BLaER1 (cell line): Measurements from ENCODE around the gene RBFOX2.
"Not testable (repeated sequence)": the region's sequence is repeated elsewhere in the genome, so short reads cannot be mapped to it uniquely, and the experiment has no call there.

ENCODE experiments used
- H3K27ac ChIP-seq: shearing (Covaris generic); formaldehyde crosslinking; 2 replicates; pipeline ENCODE4 v1.8.1; 2022
- H3K27me3 ChIP-seq: shearing (Covaris generic); formaldehyde crosslinking; 2 replicates; pipeline ENCODE4 v1.8.1; 2022
- H3K36me3 ChIP-seq: shearing (Covaris generic); formaldehyde crosslinking; 2 replicates; pipeline ENCODE4 v1.8.1; 2022
- H3K4me1 ChIP-seq: shearing (Covaris generic); formaldehyde crosslinking; 2 replicates; pipeline ENCODE4 v1.8.1; 2022
- H3K4me2 ChIP-seq: shearing (Covaris generic); formaldehyde crosslinking; 2 replicates; pipeline ENCODE4 v1.8.1; 2022
- H3K4me3 ChIP-seq: shearing (Covaris generic); formaldehyde crosslinking; 2 replicates; pipeline ENCODE4 v1.8.1; 2022
- H3K9ac ChIP-seq: shearing (Covaris generic); formaldehyde crosslinking; 2 replicates; pipeline ENCODE4 v1.8.1; 2022
- H3K9me3 ChIP-seq: shearing (Covaris generic); formaldehyde crosslinking; 2 replicates; pipeline ENCODE4 v1.8.1; 2022
- H4K20me1 ChIP-seq: shearing (Covaris generic); formaldehyde crosslinking; 2 replicates; pipeline ENCODE4 v1.8.1; 2022
- Cebpa-rat ChIP-seq: shearing (Covaris generic); IDR thresholded peaks from 2 replicates; pipeline ENCODE4 v1.8.1; 2022

Gene RBFOX2

DNA sequence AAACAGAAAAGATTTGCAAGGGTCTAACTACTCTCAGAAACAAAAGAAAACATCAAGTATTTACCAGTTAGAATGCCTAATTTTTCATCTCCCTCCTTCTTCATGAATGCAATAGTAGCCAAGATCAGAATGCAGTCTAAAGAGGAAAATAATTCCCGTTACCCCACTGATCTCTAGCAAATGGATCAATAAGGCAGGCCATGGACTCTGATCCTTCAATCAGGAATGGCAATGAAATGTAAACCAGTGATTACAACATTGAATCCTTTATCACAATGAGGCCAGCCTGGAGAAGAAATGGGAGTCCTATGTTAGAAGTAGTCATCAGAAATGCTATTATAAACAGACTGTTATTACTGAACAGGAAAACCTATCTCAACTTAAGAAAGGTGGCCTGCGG, 204.4 kb downstream of the RBFOX2 start:
- Histone ChIP-seq H3K4me3 (no peak overlapping the region), H4K20me1 (no peaks in the 10 kb centered on the region), H3K4me2 (no peak overlapping the region), H3K9ac (no peak overlapping the region), H3K27ac (no peak overlapping the region), H3K27me3 (no peaks in the 10 kb centered on the region), H3K36me3 (no peaks in the 10 kb centered on the region), H3K4me1 (no peaks in the 10 kb centered on the region), H3K9me3 (no peaks in the 10 kb centered on the region)
- no peak for TF ChIP-seq Cebpa-rat

DNA sequence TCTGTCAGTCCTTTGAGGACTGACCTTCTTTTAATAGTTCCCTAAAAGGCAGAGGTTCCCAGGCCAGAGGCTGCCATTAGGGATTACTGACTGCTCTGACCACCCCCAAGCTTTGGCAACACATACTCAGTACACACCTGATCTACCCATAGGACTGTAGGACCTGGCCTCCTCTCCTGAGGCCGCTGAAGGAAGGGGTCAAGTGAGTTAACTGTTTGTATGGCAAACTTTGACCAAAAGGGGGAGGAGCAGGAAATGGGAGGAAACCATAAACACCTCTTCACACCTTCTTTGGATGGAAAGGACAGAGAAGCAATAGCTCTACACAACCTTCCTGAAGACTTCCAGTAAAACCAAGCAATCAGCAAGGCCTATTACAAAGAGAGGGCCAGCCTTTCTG, 207.0 kb downstream of the RBFOX2 start:
- no peaks in the 10 kb centered on the region for H4K20me1 ChIP-seq
- TF ChIP-seq Cebpa-rat, result no peak
- no peak overlapping the region for H3K4me2 ChIP-seq
- H3K27ac ChIP-seq, result no peak overlapping the region
- H3K36me3 ChIP-seq, result no peaks in the 10 kb centered on the region
- H3K27me3 ChIP-seq, result no peaks in the 10 kb centered on the region
- H3K4me1 ChIP-seq, result no peaks in the 10 kb centered on the region
- no peak overlapping the region for H3K9ac ChIP-seq
- no peaks in the 10 kb centered on the region for H3K9me3 ChIP-seq
- no peak overlapping the region for H3K4me3 ChIP-seq

DNA sequence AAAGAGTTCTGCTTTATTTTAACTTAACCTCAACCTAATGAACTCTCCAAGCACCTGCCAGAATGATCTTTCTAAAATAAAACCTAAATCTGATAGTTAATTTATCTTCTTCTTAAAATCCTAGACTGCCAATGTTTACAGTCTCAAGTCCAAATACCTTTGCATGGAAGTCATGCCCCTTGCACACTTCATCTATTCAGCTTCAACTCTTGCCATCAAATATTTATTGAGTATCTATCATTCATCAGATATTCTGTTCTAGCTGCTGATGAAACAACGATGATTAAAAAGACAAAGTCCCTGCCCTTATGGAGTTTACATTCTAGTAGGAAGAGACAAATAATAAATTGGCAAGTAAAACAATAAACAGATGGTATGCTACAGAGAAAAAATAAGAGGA, 209.2 kb downstream of the RBFOX2 start:
- no peak overlapping the region for H3K27ac ChIP-seq
- TF ChIP-seq Cebpa-rat, result no peak
- no peaks in the 10 kb centered on the region for H4K20me1 ChIP-seq
- no peaks in the 10 kb centered on the region for H3K4me1 ChIP-seq
- no peaks in the 10 kb centered on the region for H3K36me3 ChIP-seq
- no peak overlapping the region for H3K4me3 ChIP-seq
- no peak overlapping the region for H3K4me2 ChIP-seq
- no peaks in the 10 kb centered on the region for H3K9me3 ChIP-seq
- no peak overlapping the region for H3K9ac ChIP-seq
- H3K27me3 ChIP-seq, result no peaks in the 10 kb centered on the region

DNA sequence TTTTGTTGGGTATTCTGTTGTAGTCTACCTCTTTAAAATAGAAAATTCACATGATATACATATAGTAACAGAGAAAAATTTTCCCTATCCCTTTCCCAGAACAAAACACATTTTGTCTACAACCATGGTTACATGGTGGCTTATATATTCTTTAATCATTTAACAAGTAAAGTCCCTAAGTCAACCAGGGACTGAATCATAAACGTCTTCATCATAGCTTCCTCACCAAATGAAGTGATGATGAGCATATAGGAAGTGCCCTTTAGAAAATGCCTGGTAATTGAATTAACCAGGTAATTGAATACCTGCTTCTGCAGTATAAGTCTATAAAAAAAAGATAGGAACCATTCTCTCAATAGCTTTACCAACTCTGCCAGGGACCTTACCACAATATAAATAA, 209.7 kb downstream of the RBFOX2 start:
- Histone ChIP-seq H4K20me1 (no peaks in the 10 kb centered on the region), H3K9me3 (no peaks in the 10 kb centered on the region), H3K4me2 (no peak overlapping the region), H3K36me3 (no peaks in the 10 kb centered on the region), H3K4me1 (no peaks in the 10 kb centered on the region), H3K27me3 (no peaks in the 10 kb centered on the region), H3K9ac (no peak overlapping the region), H3K4me3 (no peak overlapping the region), H3K27ac (no peak overlapping the region)
- no peak for TF ChIP-seq Cebpa-rat

DNA sequence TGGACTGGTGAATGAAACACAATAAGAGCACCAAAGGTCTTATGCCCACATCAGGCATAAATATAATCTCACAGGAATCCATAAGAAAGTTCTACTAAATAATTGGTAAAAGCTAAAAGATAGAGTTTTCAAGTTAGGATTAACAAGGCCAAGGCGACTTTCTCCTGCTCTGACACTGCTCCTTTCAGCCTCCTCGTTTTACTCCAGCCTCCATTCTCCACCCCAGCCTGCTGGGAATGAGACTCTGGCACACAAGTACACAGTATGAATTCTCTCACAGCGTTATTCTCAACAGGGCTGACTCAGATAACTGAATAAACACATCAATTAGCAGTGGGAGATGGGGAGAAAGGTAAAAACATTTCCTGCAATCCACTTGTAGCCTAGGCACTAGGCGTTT, 216.0 kb downstream of the RBFOX2 start:
- Histone ChIP-seq H4K20me1 (no peaks in the 10 kb centered on the region), H3K4me2 (no peak overlapping the region), H3K27me3 (no peaks in the 10 kb centered on the region), H3K9me3 (peaks cover 12% of the 10 kb centered on the region; the same call in 1 of the 2 replicates), H3K4me1 (no peaks in the 10 kb centered on the region), H3K4me3 (no peak overlapping the region), H3K9ac (no peak overlapping the region), H3K36me3 (no peaks in the 10 kb centered on the region), H3K27ac (no peak overlapping the region)
- no peak for TF ChIP-seq Cebpa-rat

DNA sequence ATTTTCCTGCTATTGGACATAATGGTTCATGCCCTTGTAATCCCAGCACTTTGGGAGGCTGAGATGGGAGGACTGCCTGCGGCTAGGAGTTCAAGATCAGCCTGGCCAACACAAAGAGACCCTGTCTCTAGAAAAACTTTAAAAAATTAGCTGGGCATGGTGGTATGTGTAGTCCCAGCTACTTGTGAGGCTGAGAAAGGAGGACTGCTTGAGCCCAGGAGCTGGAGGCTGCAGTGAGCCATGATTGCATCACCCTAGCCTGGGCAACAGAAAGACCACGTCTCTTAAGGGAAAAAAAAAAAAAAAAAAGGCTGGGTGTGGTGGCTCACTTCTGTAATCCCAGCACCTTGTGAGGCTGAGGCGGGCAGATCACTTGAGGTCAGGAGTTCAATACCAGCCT, 217.0 kb downstream of the RBFOX2 start:
- Histone ChIP-seq H3K36me3 (no peaks in the 10 kb centered on the region), H3K4me1 (no peaks in the 10 kb centered on the region), H3K4me2 (no peak overlapping the region), H4K20me1 (no peaks in the 10 kb centered on the region), H3K4me3 (no peak overlapping the region), H3K9ac (no peak overlapping the region), H3K27me3 (no peaks in the 10 kb centered on the region), H3K9me3 (peaks cover 12% of the 10 kb centered on the region; the same call in 1 of the 2 replicates), H3K27ac (no peak overlapping the region)
- no peak for TF ChIP-seq Cebpa-rat

DNA sequence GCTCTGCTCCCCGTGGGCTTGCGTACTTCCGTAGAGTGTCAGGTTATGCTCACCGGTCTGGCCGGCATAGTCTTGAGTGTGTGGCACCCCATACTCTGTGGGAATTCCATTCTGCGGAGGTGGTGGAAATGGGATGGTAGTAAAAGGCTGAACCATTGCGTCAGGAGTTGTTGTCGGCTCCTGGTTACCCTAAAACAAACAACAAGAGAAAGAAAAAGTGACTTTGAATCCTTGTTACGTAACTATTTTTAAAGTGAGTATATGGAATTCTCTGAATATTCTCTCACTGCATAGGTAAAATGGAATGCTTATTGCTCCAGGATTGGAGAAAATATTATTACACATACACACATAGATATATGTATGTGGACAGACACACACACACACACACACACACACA, 218.8 kb downstream of the RBFOX2 start:
- Histone ChIP-seq H3K4me2 (no peak overlapping the region), H3K9ac (no peak overlapping the region), H3K36me3 (no peaks in the 10 kb centered on the region), H3K4me1 (no peaks in the 10 kb centered on the region), H3K27ac (no peak overlapping the region), H3K4me3 (no peak overlapping the region), H3K9me3 (peaks cover 12% of the 10 kb centered on the region; the same call in 1 of the 2 replicates), H3K27me3 (no peaks in the 10 kb centered on the region), H4K20me1 (no peaks in the 10 kb centered on the region)
- no peak for TF ChIP-seq Cebpa-rat

DNA sequence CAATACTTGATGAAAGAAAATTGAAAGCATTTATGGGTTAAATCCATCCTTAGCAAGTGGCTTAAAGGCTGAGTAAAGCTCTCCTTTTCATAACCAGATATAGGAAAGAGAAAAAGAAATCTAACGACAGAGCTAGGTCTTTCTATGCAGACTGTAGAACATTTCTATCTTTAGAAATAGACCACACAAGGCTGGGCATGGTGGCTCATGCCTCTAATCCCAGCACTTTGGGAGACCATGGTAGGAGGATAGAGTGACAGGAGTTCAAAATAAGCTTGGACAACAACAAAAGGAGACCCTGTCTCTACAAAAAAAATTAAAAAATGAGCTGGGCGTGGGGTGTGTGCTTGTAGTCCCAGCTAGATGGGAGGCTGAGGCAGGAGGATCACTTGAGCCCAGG, 220.2 kb downstream of the RBFOX2 start:
- Histone ChIP-seq H3K27me3 (no peaks in the 10 kb centered on the region), H3K36me3 (no peaks in the 10 kb centered on the region), H3K4me2 (no peak overlapping the region), H4K20me1 (no peaks in the 10 kb centered on the region), H3K27ac (no peak overlapping the region), H3K9me3 (peaks cover 12% of the 10 kb centered on the region), H3K4me3 (no peak overlapping the region), H3K4me1 (no peaks in the 10 kb centered on the region), H3K9ac (no peak overlapping the region)
- TF ChIP-seq Cebpa-rat, result no peak

DNA sequence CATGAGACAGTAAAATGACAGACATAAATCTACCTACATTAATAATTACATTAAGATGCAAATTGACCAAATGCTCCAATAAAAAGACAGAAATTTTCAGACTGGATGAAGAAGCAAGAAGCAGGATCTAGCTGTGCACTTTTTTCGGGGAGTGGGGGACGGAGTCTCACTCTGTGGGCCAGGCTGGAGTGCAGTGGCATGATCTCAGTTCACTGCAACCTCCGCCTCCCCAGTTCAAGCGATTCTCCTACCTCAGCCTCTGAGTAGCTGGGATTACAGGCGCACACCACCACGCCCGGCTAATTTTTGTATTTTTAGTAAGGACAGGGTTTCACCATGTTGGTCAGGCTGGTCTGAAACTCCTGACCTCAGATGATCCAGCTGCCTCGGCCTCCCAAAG, 222.0 kb downstream of the RBFOX2 start:
- H3K36me3 ChIP-seq, H3K27ac ChIP-seq, H4K20me1 ChIP-seq: not testable (repeated sequence)

DNA sequence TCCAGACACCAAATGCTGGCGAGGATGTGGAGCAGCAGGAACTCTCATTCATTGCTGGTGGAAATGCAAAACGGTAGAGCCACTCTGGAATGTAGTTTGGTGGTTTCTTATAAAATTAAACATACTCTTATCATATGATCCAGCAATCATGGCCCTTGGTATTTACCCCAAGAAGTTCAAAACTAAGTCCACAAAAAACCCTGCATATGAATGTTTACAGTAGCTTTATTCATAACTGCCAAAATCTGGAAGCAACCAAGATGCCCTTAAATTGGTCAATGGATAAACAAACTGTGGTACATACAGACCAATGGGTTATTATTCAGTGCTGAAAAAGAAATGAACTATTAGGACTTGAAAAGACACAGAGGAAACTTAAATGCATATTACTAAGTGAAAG, 223.2 kb downstream of the RBFOX2 start:
- H3K27me3 ChIP-seq, result no peaks in the 10 kb centered on the region
- H4K20me1 ChIP-seq, result no peaks in the 10 kb centered on the region
- H3K4me1 ChIP-seq, result no peaks in the 10 kb centered on the region
- no peak overlapping the region for H3K9ac ChIP-seq
- TF ChIP-seq Cebpa-rat, result no peak
- H3K36me3 ChIP-seq, result no peaks in the 10 kb centered on the region
- H3K27ac ChIP-seq, result no peak overlapping the region
- H3K9me3 ChIP-seq, result no peaks in the 10 kb centered on the region; the same call in 1 of the 2 replicates
- H3K4me2 ChIP-seq, result no peak overlapping the region
- H3K4me3 ChIP-seq, result no peak overlapping the region

More for the DNA sequence above, 222.0 kb downstream of the RBFOX2 start:
- H3K4me3 ChIP-seq, H3K9me3 ChIP-seq, H3K9ac ChIP-seq, H3K4me1 ChIP-seq, H3K27me3 ChIP-seq, H3K4me2 ChIP-seq: not testable (repeated sequence)

DNA sequence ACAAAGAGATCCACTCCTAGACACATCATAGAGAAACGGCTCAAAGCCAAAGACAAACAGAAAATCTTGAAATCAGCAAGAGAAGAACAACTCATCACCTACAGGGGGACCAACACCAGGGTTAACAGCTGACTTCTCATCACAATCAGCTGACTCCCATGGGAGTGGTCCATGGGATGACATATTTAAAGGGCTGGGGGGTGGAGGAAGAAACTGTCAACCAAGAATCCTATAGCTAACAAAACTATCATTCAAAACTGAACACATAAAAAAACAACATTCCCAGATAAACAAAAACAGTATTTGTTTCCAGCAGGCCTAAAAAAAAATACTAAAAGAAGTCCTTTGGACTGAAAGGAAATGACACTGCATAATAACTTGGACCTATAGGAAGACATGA, 224.2 kb downstream of the RBFOX2 start:
- Histone ChIP-seq H3K36me3 (no peaks in the 10 kb centered on the region), H3K9ac (no peak overlapping the region), H3K4me1 (no peaks in the 10 kb centered on the region), H3K27ac (no peak overlapping the region), H4K20me1 (no peaks in the 10 kb centered on the region), H3K4me2 (no peak overlapping the region), H3K9me3 (no peaks in the 10 kb centered on the region; the same call in 1 of the 2 replicates), H3K27me3 (no peaks in the 10 kb centered on the region), H3K4me3 (no peak overlapping the region)
- TF ChIP-seq Cebpa-rat, result no peak
